Spleen (tissue), 7 donors: ENCODE data around the gene CCDC50.

Experiments used
- CTCF ChIP-seq, 11 experiments: fragments of 200-600 bp in 7 of 11; fragments of 450-650 bp in 4 of 11; sonication (generic) in 4 of 11; IDR thresholded peaks in 8 of 11; conservative IDR thresholded peaks in 3 of 11; 1 replicate in 7 of 11; 2 replicates in 4 of 11; pipeline versions ENCODE4 v1.4.0 to v1.8.0; 2016 to 2021; ENCODE audit warnings: antibody characterized with exemption in 11 of 11, inconsistent platforms in 4 of 11, mild to moderate bottlenecking in 1 of 11
- POLR2A ChIP-seq, 3 donors: fragments of 450-650 bp; IDR thresholded peaks; one replicate each; pipeline ENCODE4 v1.5.1; 2017; ENCODE audit warnings: antibody characterized with exemption in 3 of 3, mild to moderate bottlenecking in 1 of 3
- POLR2AphosphoS5 ChIP-seq, 3 donors: sonication (generic); formaldehyde crosslinking; IDR thresholded peaks; one replicate each; pipeline ENCODE4 v1.5.1; 2017; ENCODE audit warnings: antibody characterized with exemption in 3 of 3
- donor health status: DM: no; HTN: no; CAD: no; lungs with moderate emphysema.
- donor health status: DM: no; HTN: no; CAD: no.
- donor health status: DM: no; HTN: no; CAD: no.

GRCh38 chr3:191379446-191379845 lies 50.3 kb downstream of the CCDC50 start:
- TF ChIP-seq CTCF (IDR thresholded peaks at IDR 0.05 in 8 of 11, conservative IDR thresholded peaks at IDR 0.05 in 3 of 11), result no peak
- TF ChIP-seq POLR2AphosphoS5 (IDR thresholded peaks at IDR 0.05), result no peak
- TF ChIP-seq POLR2A (IDR thresholded peaks at IDR 0.05), result no peak
